ENCODE results near the gene GKN2.
"Not testable (repeated sequence)": the region's sequence is repeated elsewhere in the genome, so short reads cannot be mapped to it uniquely, and the experiment has no call there.

GKN2 gene

GRCh38 chr2:68955432-68955831 lies 2.7 kb upstream of the GKN2 start:
- DNase-seq: not testable (repeated sequence)

DNA sequence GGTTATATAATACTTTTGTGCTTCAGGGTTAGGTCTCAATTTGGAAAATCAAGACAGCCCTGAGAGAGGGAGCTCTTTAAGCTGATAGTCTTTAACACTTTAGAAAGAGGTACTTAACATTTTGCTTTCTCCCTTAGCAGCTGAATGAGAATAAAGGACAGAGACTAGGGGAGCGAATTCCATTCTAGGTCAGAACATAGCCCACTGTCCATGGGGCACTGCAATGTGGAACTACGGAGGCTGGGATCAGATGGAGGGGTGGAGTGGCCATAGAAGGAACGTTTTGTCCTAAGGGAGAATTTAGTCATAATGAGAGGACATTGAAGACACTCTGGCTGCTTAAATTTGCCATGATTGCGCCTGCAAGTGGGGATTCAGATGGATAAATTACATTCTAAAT lies 794 bp downstream of the GKN2 start:
- DNase-seq: no peak

DNA sequence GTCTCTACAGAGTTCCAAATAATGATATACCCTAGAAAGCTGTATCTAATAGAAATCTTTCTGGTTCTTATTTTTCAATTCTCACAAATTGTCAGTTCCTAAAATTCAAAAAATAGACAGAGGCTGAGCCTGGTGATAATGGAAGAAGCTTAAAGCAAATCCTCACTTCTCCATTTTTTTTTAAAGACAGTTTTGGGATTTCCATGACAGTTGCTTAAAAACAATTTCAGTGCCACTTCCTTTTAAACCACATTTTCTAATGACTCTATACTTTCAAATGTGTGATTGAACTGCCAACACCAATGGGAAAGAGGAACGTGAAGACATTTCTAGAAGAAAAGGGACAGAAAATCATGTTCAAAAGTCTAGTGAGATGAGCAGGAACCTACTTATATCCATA lies 4.0 kb downstream of the GKN2 start:
- no peak for DNase-seq

GRCh38 chr2:68946117-68946516 lies 6.6 kb downstream of the GKN2 start:
- DNase-seq: no peak

GRCh38 chr2:68943581-68944568 lies 8.8 kb downstream of the GKN2 start:
- peak; percentile 44 for DNase-seq

DNA sequence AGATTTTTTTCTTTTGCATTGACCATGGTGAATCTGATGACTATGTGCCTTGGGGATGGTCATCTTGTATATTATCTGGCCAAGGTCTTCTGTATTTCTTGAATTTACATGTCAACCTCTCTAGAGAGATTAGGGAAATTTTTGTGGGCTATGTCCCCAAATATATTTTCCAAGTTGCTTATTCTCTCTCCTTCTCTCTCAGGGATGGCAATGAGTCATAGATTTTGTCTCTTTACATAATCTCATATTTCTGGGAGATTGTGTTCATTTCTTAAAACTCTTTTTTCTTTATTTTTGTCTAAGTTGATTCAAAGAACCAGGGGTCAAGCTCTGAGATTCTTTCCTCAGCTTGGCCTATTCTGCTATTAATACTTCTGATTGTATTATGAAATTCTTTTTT lies 9.9 kb downstream of the GKN2 start:
- DNase-seq: no peak

GRCh38 chr2:68940369-68940768 lies 12.3 kb downstream of the GKN2 start:
- DNase-seq: no peak

GRCh38 chr2:68939962-68940361 lies 12.7 kb downstream of the GKN2 start:
- DNase-seq: no peak

GRCh38 chr2:68938938-68939337 lies 13.8 kb downstream of the GKN2 start:
- DNase-seq: no peak

- no peak for DNase-seq
Measured at GRCh38 chr2:68937346-68938055, 15.2 kb downstream of the GKN2 start.

GRCh38 chr2:68936889-68937288 lies 15.8 kb downstream of the GKN2 start:
- DNase-seq: no peak

DNA sequence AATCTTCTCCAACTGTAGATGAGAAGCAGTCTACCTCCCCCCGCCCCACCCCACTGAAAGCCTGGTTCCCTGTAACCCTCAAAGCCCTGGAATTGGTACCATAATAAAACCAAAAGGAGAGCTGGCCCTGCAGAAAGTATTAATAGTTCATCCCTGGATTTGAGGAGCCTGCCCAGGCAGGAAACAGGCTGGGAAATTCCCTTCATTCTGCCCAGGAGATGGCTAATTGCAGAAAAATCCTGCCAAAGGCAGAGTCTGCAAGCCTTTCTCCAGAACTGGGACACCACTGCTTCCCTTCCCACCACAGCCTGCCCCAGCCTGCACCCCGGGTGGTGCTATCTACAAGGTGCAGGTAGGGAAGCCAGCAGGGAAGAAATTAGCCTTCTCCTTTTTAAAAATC lies 16.3 kb downstream of the GKN2 start:
- DNase-seq: no peak

GRCh38 chr2:68935471-68935870 lies 17.2 kb downstream of the GKN2 start:
- no peak for DNase-seq

DNA sequence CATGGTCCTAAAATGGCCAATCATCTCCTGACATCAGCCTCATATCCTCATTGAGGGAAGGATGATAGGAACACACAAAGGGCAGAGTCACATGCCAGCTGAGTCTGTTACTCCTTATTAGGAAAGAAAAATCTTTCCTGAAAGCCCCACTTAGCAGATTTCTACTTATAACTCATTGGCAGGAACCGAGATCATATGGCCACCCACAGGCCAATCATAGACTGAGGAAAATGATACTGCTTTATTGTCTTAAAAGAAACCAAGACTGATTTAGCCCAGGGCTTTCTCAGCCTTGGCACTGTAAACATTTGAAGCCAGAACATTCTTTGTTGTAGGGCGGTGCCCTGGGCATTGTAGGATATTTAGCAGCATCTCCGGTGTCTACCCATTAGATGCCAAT lies 18.7 kb downstream of the GKN2 start:
- DNase-seq: no peak

- no peak for DNase-seq
Measured at GRCh38 chr2:68932402-68932801, 20.3 kb downstream of the GKN2 start.

GRCh38 chr2:68931799-68932198 lies 20.9 kb downstream of the GKN2 start:
- no peak for DNase-seq

GRCh38 chr2:68931149-68931711 lies 21.5 kb downstream of the GKN2 start:
- no peak for DNase-seq

DNA sequence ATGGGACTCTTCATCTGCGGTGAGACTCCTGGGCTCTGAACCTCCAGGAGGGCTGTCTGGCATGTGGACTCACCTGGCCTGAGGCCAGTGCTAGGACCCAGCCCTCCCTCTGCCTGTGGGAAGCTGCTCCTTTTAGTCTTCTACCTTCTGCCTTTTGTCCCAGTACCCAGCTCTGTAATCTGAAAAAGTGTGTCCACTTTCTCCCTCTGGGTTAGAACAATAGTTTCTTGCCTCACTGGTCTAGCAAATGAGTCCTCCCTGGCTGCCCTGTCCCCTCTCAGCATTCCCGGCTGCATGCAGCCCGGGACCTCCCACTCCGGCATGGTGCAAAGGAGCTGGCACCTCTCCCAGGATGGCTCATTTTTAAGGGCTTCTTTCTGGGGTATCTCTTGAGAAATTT lies 25.9 kb downstream of the GKN2 start:
- DNase-seq: no peak

DNA sequence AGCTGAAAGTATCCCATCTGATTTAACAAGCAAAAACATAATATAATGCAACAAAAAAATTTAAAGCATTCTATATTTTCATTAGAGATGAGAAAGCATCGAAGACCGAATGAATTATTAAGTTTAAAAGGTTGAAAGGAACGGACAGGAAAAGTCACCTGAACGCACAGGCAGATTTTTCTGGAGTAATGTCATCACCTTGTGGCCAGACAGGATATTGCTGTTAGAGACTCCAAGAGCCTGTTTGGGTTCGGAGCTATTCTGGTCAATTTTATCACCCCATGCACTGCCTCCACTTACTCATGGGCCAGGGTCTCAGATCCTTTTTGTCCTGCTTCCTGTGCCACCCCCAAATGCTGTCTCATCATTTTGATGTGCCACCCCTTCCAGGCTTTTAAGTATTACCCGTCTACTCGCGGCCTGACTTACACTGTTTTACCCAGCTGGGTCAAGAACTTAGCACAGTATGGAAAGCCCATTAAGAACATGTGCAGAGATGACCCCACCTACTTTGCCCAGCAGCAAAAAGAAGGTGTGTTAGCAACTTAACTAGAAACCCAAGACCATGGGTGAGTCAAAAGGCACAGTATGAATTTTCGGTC lies 27.3 kb downstream of the GKN2 start:
- no peak for DNase-seq

DNA sequence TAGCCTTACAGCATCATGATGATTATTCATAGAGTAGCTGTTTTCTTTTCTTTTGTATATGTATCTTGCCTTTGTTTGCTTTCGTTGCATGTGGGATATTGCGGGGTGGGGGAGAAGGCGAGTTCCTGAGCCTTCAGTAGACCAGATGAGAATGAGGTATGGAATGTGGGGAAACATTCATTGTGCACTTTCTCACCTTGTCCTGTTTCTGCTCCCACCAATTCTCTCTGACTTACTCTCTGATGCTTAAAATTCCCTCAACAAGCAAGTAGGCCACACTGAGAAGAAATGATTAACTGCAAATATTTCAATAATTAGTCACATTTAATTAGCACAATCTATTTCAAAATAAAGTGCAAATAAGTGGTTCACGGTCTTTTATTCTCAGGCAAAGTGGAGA lies 31.0 kb downstream of the GKN2 start:
- DNase-seq: no peak

DNA sequence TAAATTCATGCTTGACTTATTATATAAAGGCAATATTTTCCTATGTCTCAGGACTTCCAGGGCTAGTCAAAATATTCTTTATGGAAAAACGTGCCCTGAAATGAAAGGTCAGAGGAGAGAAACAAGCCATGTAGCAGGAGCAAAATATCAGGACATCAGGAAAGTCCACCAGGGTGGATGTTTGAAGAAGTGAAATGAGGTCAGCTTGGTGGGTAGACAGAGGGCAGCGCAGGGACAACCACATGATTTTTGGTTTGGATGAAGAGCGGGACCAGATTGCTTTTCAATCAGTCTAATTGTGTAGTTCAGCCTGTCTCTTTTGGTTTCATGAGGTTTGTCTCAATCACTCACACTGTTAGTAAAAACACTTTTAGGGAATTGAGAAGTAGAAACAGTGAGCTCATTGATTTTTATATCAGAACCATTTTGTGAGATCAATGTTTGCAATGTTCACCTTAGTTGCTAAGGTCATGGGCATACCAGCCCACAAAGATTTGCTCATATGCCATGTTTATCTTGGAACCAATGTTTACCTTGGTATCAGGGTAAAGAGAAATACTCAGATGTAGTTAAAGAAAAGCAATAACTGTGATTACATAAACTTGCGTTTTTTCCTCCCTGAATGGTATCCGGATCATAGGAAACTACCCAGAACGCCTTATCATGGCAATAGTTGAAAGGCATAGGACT lies 32.1 kb downstream of the GKN2 start:
- DNase-seq: no peak

DNA sequence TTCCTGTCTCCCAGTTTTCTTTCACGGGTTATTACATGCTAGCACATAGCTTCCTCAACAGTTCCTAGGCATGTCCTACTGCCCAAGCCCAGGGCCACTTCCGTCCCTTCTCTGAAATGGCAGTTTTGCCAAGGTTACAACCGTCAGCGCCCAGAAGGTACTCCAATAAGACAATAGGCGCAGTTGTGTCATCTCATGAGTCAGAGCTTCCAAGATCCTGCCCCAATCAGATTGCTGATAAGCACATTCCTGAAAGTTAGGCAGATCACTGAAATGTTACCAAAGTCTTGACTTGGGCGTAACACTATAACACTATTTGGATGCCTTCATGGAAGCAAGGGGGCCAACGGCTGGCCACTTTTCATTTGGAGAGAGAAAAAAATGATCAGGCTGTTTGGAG lies 34.2 kb downstream of the GKN2 start:
- no peak for DNase-seq
